DND-41 (cell line): ENCODE data around the gene SLC22A12.

Source experiments
- CTCF ChIP-seq: IDR thresholded peaks from 2 replicates; pipeline ENCODE4 v1.5.1; 2012; ENCODE audit warnings: borderline replicate concordance, low read length, moderate library complexity, mild to moderate bottlenecking; ENCODE audit not compliant: poor library complexity, severe bottlenecking; ENCODE audit errors: extremely low read depth
- EZH2 ChIP-seq: IDR thresholded peaks from 3 replicates; pipeline ENCODE4 v1.6.1; 2012; ENCODE audit warnings: borderline replicate concordance, low read depth, mild to moderate bottlenecking, moderate library complexity, low read length, inconsistent platforms; ENCODE audit not compliant: severe bottlenecking

DNA sequence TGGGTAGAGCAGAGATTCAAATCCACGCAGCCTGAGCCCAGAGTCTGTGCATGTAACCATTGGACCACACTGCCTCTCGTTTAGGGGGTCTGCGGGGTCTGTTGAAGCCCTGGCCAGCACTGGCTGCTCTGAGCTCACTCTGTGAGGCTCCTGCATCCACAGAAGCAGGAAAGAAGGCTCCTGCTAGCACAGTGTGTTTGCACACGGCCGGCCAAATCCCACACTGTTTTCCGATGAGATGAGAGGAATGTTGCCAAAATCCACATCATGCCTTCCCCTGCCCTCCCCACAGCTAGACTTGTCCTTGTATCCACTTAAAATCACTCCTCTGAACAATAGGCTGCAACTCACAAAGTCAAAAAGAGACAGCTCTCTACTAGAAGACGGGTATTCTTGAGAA lies 10.6 kb upstream of the SLC22A12 start:
- TF ChIP-seq CTCF (no peak), EZH2 (no peak)
